NT2/D1 (cell line): Measurements from ENCODE around the gene CDH13.

ENCODE experiments used
- DNase-seq: peaks from one replicate; pipeline ENCODE4 v3.0.0-alpha.2; 2011; ENCODE audit warnings: low read depth, low spot score
- H3K27me3 ChIP-seq: 2 replicates; pipeline ENCODE4 v1.6.0; 2011; ENCODE audit warnings: mild to moderate bottlenecking; ENCODE audit not compliant: insufficient read length, insufficient read depth
- H3K36me3 ChIP-seq: 2 replicates; pipeline ENCODE4 v1.6.1; 2011; ENCODE audit warnings: mild to moderate bottlenecking, low read length, mixed read lengths; ENCODE audit not compliant: insufficient read depth, insufficient read length
- H3K4me1 ChIP-seq: 2 replicates; pipeline ENCODE4 v1.5.1; 2011; ENCODE audit not compliant: insufficient read depth, insufficient read length
- H3K4me3 ChIP-seq: 2 replicates; pipeline ENCODE4 v1.5.1; 2011; ENCODE audit warnings: low read depth; ENCODE audit not compliant: insufficient read length
- H3K9ac ChIP-seq: 2 replicates; pipeline ENCODE4 v1.6.0; 2011; ENCODE audit warnings: low read depth; ENCODE audit not compliant: insufficient read length
- H3K9me3 ChIP-seq: 2 replicates; pipeline ENCODE4 v1.5.1; 2011; ENCODE audit warnings: mild to moderate bottlenecking, low read length; ENCODE audit not compliant: insufficient read depth
- SUZ12 ChIP-seq: IDR thresholded peaks from 2 replicates; pipeline ENCODE4 v1.6.1; 2011; ENCODE audit not compliant: insufficient read length, insufficient read depth; ENCODE audit errors: extremely low read depth
- YY1 ChIP-seq: IDR thresholded peaks from 2 replicates; pipeline ENCODE4 v1.6.1; 2011; ENCODE audit not compliant: insufficient read length, insufficient read depth
- ZNF274 ChIP-seq: IDR thresholded peaks from 2 replicates; pipeline ENCODE4 v1.6.1; 2011; ENCODE audit warnings: mild to moderate bottlenecking, low read depth, low read length

The CDH13 gene

DNA sequence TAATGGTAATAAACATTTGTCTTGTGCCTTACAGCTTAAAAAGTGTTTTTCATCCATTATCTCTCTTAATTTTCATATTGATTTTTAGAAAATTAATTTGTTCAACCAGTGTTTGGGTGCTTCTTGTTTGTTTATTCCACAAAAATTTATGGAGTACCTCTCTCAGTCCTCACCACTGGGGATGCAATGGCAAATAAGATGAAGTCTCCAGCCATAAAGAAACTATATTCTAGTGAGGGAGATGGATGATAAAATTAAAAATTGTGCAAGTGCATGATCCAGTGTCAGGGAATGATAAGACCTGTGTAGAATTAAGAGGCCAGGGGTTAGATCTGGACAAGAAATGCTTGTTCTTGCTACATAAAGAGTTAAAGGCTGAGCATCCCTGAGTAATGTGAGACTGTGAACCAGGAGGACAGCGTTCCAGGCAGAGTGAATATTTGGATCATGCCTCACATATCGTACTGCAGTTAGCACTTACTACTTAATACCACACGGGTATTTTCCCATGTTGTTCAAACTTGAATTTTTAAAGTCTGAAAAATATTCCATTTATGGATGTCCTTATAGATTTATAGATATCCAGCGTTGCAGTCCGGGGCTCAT is 645.3 kb downstream of the CDH13 start:
- no peak for DNase-seq
- TF ChIP-seq YY1 (no peak), SUZ12 (no peak), ZNF274 (no peak)

DNA sequence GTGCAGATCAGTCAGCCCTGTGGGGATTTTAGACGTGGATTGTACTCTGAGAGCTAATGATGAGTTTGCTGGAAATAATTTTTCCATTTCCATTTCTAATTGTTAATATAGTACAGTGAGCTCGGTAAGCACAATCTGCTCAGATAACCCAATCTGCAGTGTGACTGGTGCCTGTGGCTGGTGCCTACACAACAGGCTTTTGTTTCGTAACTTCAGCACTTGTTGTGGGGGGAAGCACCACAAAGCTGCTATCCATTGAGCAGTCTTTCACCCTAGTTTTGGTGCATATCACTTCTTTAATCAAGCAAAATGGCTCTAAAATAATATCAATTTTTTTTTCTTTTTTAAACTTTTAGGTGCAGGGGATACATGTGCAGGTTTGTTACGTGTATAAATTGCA is 646.1 kb downstream of the CDH13 start:
- no peaks in the 10 kb centered on the region for H3K9me3 ChIP-seq
- no peaks in the 10 kb centered on the region for H3K4me1 ChIP-seq
- H3K27me3 ChIP-seq, result no peaks in the 10 kb centered on the region
- TF ChIP-seq YY1, result no peak
- no peak for TF ChIP-seq ZNF274
- no peak for TF ChIP-seq SUZ12
- no peak overlapping the region for H3K4me3 ChIP-seq
- DNase-seq, result no peak
- no peak overlapping the region for H3K9ac ChIP-seq
- no peaks in the 10 kb centered on the region for H3K36me3 ChIP-seq

More for the DNA sequence above, 645.3 kb downstream of the CDH13 start:
- H3K4me1 ChIP-seq, result no peaks in the 10 kb centered on the region
- H3K4me3 ChIP-seq, result no peak overlapping the region
- no peaks in the 10 kb centered on the region for H3K36me3 ChIP-seq
- no peaks in the 10 kb centered on the region for H3K27me3 ChIP-seq
- no peaks in the 10 kb centered on the region for H3K9me3 ChIP-seq
- no peak overlapping the region for H3K9ac ChIP-seq

DNA sequence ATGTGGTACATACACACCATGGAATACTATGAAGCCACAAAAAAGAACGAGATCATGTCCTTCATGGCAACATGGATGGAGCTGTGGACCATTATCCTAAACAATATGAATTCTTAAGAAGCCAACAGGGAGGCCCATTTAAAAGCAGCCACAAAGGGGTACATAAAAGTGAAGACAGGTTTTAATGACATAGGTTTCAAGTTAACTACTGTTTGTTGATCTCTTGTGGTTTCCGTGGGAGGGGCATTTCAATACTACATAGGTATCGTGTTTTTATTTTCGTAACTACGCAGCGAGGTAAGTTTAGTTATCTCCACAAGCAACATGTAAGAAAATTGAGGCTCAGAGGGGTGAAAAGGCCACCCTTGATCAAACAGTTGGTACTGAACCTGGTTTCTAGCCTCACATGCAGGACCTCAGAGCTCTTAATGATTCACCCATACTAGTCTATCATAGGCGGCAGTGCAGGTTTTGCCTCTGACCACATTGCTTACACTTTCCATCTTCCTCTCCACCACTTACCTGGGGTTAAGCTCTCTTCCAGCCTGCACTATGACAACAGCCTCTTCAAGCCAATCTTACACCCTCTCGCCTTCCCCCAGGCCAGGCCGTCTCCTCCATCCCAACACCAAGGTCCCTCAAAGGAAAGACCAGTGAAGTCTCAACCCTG is 646.9 kb downstream of the CDH13 start:
- DNase-seq, result no peak
- H3K4me1 ChIP-seq, result no peaks in the 10 kb centered on the region
- H3K4me3 ChIP-seq, result no peak overlapping the region
- no peaks in the 10 kb centered on the region for H3K9me3 ChIP-seq
- no peaks in the 10 kb centered on the region for H3K36me3 ChIP-seq
- TF ChIP-seq YY1 (no peak), ZNF274 (no peak), SUZ12 (no peak)
- H3K27me3 ChIP-seq, result no peaks in the 10 kb centered on the region
- no peak overlapping the region for H3K9ac ChIP-seq

DNA sequence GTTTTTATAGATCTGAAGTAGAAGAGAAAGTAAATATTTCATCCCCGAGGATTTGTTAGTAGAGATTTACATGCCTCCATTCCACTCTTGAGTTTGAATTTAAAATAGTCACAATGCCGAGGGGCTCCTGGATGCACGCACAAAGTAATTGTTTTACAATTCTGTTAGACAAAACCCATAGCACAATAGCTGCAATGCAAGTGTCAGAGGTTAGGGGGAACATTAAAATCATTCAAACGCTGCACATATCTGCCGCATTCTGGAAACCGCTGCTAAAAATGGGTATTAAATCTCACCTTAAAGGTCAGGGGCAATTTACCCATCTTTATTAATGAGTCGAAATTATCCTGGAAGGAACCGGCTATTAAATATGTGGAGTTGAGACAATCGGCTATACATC is 652.5 kb downstream of the CDH13 start:
- no peaks in the 10 kb centered on the region for H3K27me3 ChIP-seq
- no peaks in the 10 kb centered on the region for H3K36me3 ChIP-seq
- no peaks in the 10 kb centered on the region for H3K9me3 ChIP-seq

DNA sequence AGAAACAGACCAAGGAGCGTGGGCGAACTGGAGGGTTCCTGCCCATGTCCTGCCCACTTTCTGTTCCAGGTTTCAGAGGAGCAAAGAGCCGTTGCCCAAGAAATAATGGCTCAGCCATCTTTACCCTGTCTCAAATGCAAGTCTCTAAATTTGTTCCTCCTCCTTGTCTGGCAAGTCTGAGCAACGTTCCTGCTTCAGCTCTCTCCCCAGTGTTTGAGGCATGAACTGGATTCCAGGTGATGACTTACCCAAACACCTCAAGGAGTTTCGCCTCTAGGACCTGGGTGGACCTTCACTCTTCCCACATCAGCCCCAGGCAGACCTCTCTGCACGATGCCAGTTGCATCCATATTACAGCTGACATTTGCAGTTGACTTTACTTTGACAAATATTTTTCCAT is 659.2 kb downstream of the CDH13 start:
- no peak overlapping the region for H3K9ac ChIP-seq
- TF ChIP-seq YY1 (no peak), ZNF274 (no peak), SUZ12 (no peak)
- H3K27me3 ChIP-seq, result no peaks in the 10 kb centered on the region
- DNase-seq, result no peak
- H3K9me3 ChIP-seq, result no peaks in the 10 kb centered on the region
- H3K4me3 ChIP-seq, result no peak overlapping the region
- no peaks in the 10 kb centered on the region for H3K36me3 ChIP-seq
- H3K4me1 ChIP-seq, result no peaks in the 10 kb centered on the region

More for the DNA sequence above, 652.5 kb downstream of the CDH13 start:
- Histone ChIP-seq H3K9ac (no peak overlapping the region), H3K4me1 (no peaks in the 10 kb centered on the region), H3K4me3 (no peak overlapping the region)
- DNase-seq, result no peak
- TF ChIP-seq ZNF274 (no peak), SUZ12 (no peak), YY1 (no peak)

DNA sequence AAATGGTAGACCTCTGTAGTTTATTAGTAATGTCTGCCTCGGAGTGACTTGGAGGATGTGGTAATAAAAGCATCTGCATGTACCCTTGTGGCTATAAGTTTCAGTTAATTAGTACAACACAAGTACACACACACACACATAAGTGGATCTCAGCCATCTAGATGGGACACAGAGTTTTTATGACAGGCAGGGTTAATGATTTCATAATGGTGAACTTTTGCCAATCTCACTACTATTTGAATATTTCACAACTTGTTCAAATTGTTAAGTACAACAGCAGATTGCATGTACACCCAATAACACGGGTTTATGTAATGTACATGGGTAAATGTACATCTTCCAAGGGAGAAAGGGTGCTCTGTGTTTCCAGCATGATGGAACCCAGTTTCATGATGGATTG is 669.7 kb downstream of the CDH13 start:
- H3K27me3 ChIP-seq, result no peaks in the 10 kb centered on the region
- no peaks in the 10 kb centered on the region for H3K9me3 ChIP-seq
- H3K9ac ChIP-seq, result no peak overlapping the region
- TF ChIP-seq YY1 (no peak), SUZ12 (no peak), ZNF274 (no peak)
- H3K4me3 ChIP-seq, result no peak overlapping the region
- H3K36me3 ChIP-seq, result no peaks in the 10 kb centered on the region
- H3K4me1 ChIP-seq, result no peaks in the 10 kb centered on the region
- DNase-seq, result no peak

DNA sequence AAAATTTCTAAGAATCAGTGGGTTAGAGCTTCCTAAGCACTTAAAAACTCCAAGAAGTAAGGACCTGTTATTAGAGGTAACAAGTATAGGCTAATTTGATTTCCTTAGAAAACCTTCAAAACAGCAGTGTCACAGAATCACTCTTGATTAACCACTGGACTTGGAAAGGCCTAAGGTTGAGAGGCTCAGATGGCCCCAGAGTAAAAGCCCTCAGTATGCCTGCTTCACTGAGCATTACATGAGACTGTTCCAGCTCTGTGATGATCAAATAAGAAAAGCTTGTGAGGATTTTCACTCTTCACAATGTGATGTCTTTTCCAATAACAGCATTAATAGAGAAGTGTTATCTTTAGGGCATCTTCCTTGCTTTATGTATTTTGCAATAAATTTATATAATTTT is 671.8 kb downstream of the CDH13 start:
- Histone ChIP-seq H3K36me3 (no peaks in the 10 kb centered on the region), H3K9me3 (no peaks in the 10 kb centered on the region), H3K4me1 (no peaks in the 10 kb centered on the region), H3K4me3 (no peak overlapping the region), H3K9ac (no peak overlapping the region), H3K27me3 (no peaks in the 10 kb centered on the region)
- no peak for DNase-seq
- TF ChIP-seq ZNF274 (no peak), SUZ12 (no peak), YY1 (no peak)
